GM12878 (cell line): Measurements from ENCODE around the gene FAM170B. TPM values are rescaled to one million over a fixed set of nuclear protein-coding genes. Genes with fewer than 3 reads are reported as not detected.
A peak's percentile ranks its signal among the peaks of the same experiment; 100 is the strongest.

Experiments used
- ATAC-seq: fragments of 200-7000 bp; cut with Tn5 transposase; 3 replicates; pipeline ENCODE4 v1.9.1; 2020; ENCODE audit warnings: mild to moderate bottlenecking, moderate library complexity
- BruUV-seq: library from RNA; stranded (reverse); fragments of 400-500 nt; replicated peaks from 2 replicates; lab custom pipeline; 2021; lab: Mats Ljungman, UMichigan
- CTCF ChIA-PET: fragments of 300-600 bp; sonication (Branson Sonifier 250); formaldehyde crosslinking; extraction: SDS; loops from one replicate; lab custom pipeline; 2021; ENCODE audit warnings: inconsistent platforms; lab: Yijun Ruan, JAX
- POLR2A ChIA-PET: fragments of 350-600 bp; formaldehyde crosslinking; extraction: SDS; loops from one replicate; lab custom pipeline; 2021; ENCODE audit warnings: inconsistent platforms; lab: Charles Lee
- RAD21 ChIA-PET: fragments of 300-600 bp; sonication (Branson Sonifier 250); formaldehyde crosslinking; loops from one replicate; lab custom pipeline; 2023; ENCODE audit warnings: antibody characterized with exemption; ENCODE audit not compliant: unreplicated experiment; lab: Charles Lee
- SMC1A ChIA-PET: fragments of 300-600 bp; sonication (Branson Sonifier 250); formaldehyde crosslinking; loops from one replicate; lab custom pipeline; 2023; ENCODE audit not compliant: unreplicated experiment, uncharacterized antibody; lab: Charles Lee
- DNase-seq: peaks from one replicate; pipeline ENCODE4 v3.0.0-alpha.2; 2011; ENCODE audit warnings: low read depth, low spot score
- FAIRE-seq: peaks from 3 replicates; lab custom pipeline; 2011; peaks lifted over from hg19 to GRCh38; lab: Jason Lieb, UNC
- H2AFZ ChIP-seq: 2 replicates; pipeline ENCODE4 v1.6.0; 2011; ENCODE audit warnings: low read depth, low read length, control low read depth; ENCODE audit not compliant: control insufficient read depth
- H3K27ac ChIP-seq: 2 replicates; pipeline ENCODE4 v1.5.1; 2011; ENCODE audit warnings: control low read depth; ENCODE audit not compliant: control insufficient read depth, insufficient read depth
- H3K27me3 ChIP-seq, 2 experiments: replicated peaks in 1 of 2; 2 replicates each; pipeline versions ENCODE4 v1.6.0 to v1.6.1; 2011; ENCODE audit warnings: low read length in 1 of 2; ENCODE audit not compliant: control insufficient read depth in 2 of 2, insufficient read depth in 2 of 2
- H3K36me3 ChIP-seq, 2 experiments: 2 replicates each; pipeline ENCODE4 v1.5.1; 2011; ENCODE audit warnings: low read length in 1 of 2; ENCODE audit not compliant: control insufficient read depth in 2 of 2, insufficient read depth in 2 of 2
- H3K4me1 ChIP-seq: 2 replicates; pipeline ENCODE4 v1.6.1; 2011; ENCODE audit warnings: mild to moderate bottlenecking, low read length, moderate library complexity, mixed read lengths; ENCODE audit not compliant: control insufficient read depth, insufficient read depth
- H3K4me2 ChIP-seq: 2 replicates; pipeline ENCODE4 v1.6.0; 2011; ENCODE audit warnings: control low read depth; ENCODE audit not compliant: control insufficient read depth, insufficient read depth
- H3K4me3 ChIP-seq: fragments of 200-600 bp; sonication (generic); 2 replicates; pipeline ENCODE4 v1.5.1; 2016
- H3K79me2 ChIP-seq: 2 replicates; pipeline ENCODE4 v1.6.0; 2011; ENCODE audit warnings: low read length; ENCODE audit not compliant: control insufficient read depth, insufficient read depth
- H3K9ac ChIP-seq: 2 replicates; pipeline ENCODE4 v1.8.0; 2011; ENCODE audit warnings: low read length, control low read depth, mixed read lengths; ENCODE audit not compliant: control insufficient read depth, insufficient read depth
- H3K9me3 ChIP-seq: replicated peaks from 3 replicates; pipeline ENCODE4 v1.5.1; 2011; ENCODE audit warnings: mild to moderate bottlenecking, low read length; ENCODE audit not compliant: control insufficient read depth, insufficient read depth
- H4K20me1 ChIP-seq: 2 replicates; pipeline ENCODE4 v1.6.0; 2011; ENCODE audit not compliant: control insufficient read depth, insufficient read depth
- BCL3 ChIP-seq: IDR thresholded peaks from 2 replicates; pipeline ENCODE4 v1.6.1; 2011; ENCODE audit warnings: borderline replicate concordance, low read depth, mild to moderate bottlenecking, moderate library complexity, low read length; ENCODE audit not compliant: insufficient read depth, poor library complexity, severe bottlenecking
- CREB1 ChIP-seq: IDR thresholded peaks from 2 replicates; pipeline ENCODE4 v1.6.1; 2012; ENCODE audit warnings: low read depth, mild to moderate bottlenecking, inconsistent platforms
- E4F1 ChIP-seq: fragments of 450-650 bp; IDR thresholded peaks from 2 replicates; pipeline ENCODE4 v1.6.1; 2018; ENCODE audit warnings: borderline replicate concordance, mild to moderate bottlenecking; ENCODE audit not compliant: partially characterized antibody
- MLLT1 ChIP-seq: fragments of 450-650 bp; IDR thresholded peaks from 2 replicates; pipeline ENCODE4 v1.6.1; 2016; ENCODE audit warnings: mild to moderate bottlenecking
- NFYA ChIP-seq: IDR thresholded peaks from 2 replicates; pipeline ENCODE4 v1.6.1; 2011; ENCODE audit warnings: low read depth, mild to moderate bottlenecking, low read length, improper control_type of control experiment, borderline replicate concordance
- NFYB ChIP-seq: IDR thresholded peaks from 2 replicates; pipeline ENCODE4 v1.6.1; 2011; ENCODE audit warnings: low read depth, mild to moderate bottlenecking, low read length, improper control_type of control experiment, moderate library complexity; ENCODE audit not compliant: insufficient read depth
- NR2F1 ChIP-seq: fragments of 450-650 bp; conservative IDR thresholded peaks from 2 replicates; pipeline ENCODE4 v1.6.1; 2017; ENCODE audit warnings: mild to moderate bottlenecking
- SKIL ChIP-seq: fragments of 450-650 bp; IDR thresholded peaks from 2 replicates; pipeline ENCODE4 v1.6.1; 2017; ENCODE audit warnings: mild to moderate bottlenecking, low read depth, inconsistent platforms; ENCODE audit not compliant: poor library complexity, severe bottlenecking
- WGBS: methylation state at CpG from one replicate; pipeline ENCODE4 v1.1.6; 2016; ENCODE audit warnings: low lambda C conversion rate; ENCODE audit not compliant: insufficient replicate concordance, insufficient coverage; ENCODE audit errors: missing lambda C conversion rate; 5-methylcytosine and 5-hydroxymethylcytosine counted together
- in situ Hi-C: fragments of 300-500 bp; cut with MboI; formaldehyde crosslinking; loops from 9 replicates; pipeline ENCODE4 v1.14.3; 2018; ENCODE audit warnings: mixed read lengths
- intact Hi-C: fragments of 100-400 bp; cut with micrococcal nuclease; formaldehyde crosslinking; loops from one replicate; pipeline ENCODE4 v1.14.2; 2022; ENCODE audit not compliant: unreplicated experiment
- polyA plus RNA-seq, 11 experiments: library from polyadenylated mRNA; depleted of rRNA in 4 of 11; unstranded in 6 of 11; stranded (reverse) in 5 of 11; fragments of >200 nt; fragmentation: Nextera tagmentation in 4 of 11; fragmentation: Illumina TruSeq in 1 of 11; extraction: Ambion mirVana in 4 of 11; extraction: Trizol in 1 of 11; gene quantifications; 1 replicate in 1 of 11; 2 replicates in 10 of 11; pipeline versions ENCODE4 v1.2.1 to v1.2.3, GENCODE V29; 2011 to 2016; ENCODE audit warnings: inconsistent platforms in 2 of 11, missing spikeins in 2 of 11, low read depth in 1 of 11
- total RNA-seq, 4 experiments: library from RNA; depleted of rRNA in 3 of 4; stranded (reverse); fragments of >200 nt in 3 of 4; fragmentation: Illumina TruSeq in 1 of 4; extraction: Trizol in 1 of 4; gene quantifications; 2 replicates each; pipeline versions ENCODE4 v1.2.1 to v1.2.3, GENCODE V29; 2013 to 2021

The FAM170B gene
- total and polyA plus RNA-seq, 10 of the 15 experiments (the other 5 are each of a cell fraction or from before 2014, with no cell fraction given): not detected

- no peak for TF ChIP-seq CREB1
- TF ChIP-seq MLLT1: no peak
- no peak for TF ChIP-seq NFYB
- 0 out of 2 replicates have a peak, but pooled peaks have one; percentile 32 for TF ChIP-seq NR2F1
- no peaks in the 10 kb centered on the region for H3K36me3 ChIP-seq
- H3K4me1 ChIP-seq: no peaks in the 10 kb centered on the region
- no peak for ATAC-seq
- no peak overlapping the region for H2AFZ ChIP-seq
- no peak for FAIRE-seq
- RAD21 ChIA-PET: interaction anchor here (1.0 kb wide), 2 partner anchors 49 to 71 kb away, joined by 3 read pairs; no protein-coding TSS in a partner anchor
- POLR2A ChIA-PET: interaction anchor here (0.6 kb wide), 1 partner anchor 43 kb away, joined by 5 read pairs; no protein-coding TSS in a partner anchor
- no peaks in the 10 kb centered on the region for H3K79me2 ChIP-seq
- WGBS: 3% methylated on average over 4 of the region's 4 CpGs
- no peak for DNase-seq
- H3K4me2 ChIP-seq: no peak overlapping the region
- no peaks in the 10 kb centered on the region for H3K9me3 ChIP-seq
- no peaks in the 10 kb centered on the region for H4K20me1 ChIP-seq
- H3K9ac ChIP-seq: no peak overlapping the region
- BruUV-seq: no TSS peak
- H3K4me3 ChIP-seq: no peak overlapping the region
- no peak overlapping the region for H3K27ac ChIP-seq
- H3K27me3 ChIP-seq: no peaks in the 10 kb centered on the region; a peak in 2 of 4 replicates
- in situ Hi-C loops (no loop called here), intact Hi-C loops (no loop called here)
- SMC1A ChIA-PET: interaction anchor here (1.0 kb wide), 1 partner anchor 13 kb away, joined by 3 read pairs; no protein-coding TSS in a partner anchor
- CTCF ChIA-PET: no interaction called here
Observed at GRCh38 chr10:49094646-49095045, 39.2 kb downstream of the FAM170B start.

- intact Hi-C loops (no loop called here), in situ Hi-C loops (no loop called here)
- Histone ChIP-seq H3K27ac (no peak overlapping the region), H3K9me3 (no peaks in the 10 kb centered on the region), H3K79me2 (no peaks in the 10 kb centered on the region), H3K4me3 (no peak overlapping the region), H2AFZ (no peak overlapping the region), H4K20me1 (no peaks in the 10 kb centered on the region), H3K9ac (no peak overlapping the region), H3K27me3 (no peaks in the 10 kb centered on the region; a peak in 2 of 4 replicates), H3K36me3 (no peaks in the 10 kb centered on the region), H3K4me2 (no peak overlapping the region), H3K4me1 (no peaks in the 10 kb centered on the region)
- BruUV-seq: no TSS peak
- FAIRE-seq (no peak), ATAC-seq (no peak), DNase-seq (no peak)
- CTCF ChIA-PET: no interaction called here
- 73% methylated on average over 10 of the region's 10 CpGs for WGBS
- SMC1A ChIA-PET: interaction anchor here (1.2 kb wide), 1 partner anchor 70 kb away, joined by 3 read pairs; no protein-coding TSS in a partner anchor
- POLR2A ChIA-PET: no interaction called here
- RAD21 ChIA-PET: no interaction called here
- TF ChIP-seq NFYA (no peak), E4F1 (no peak), SKIL (no peak), BCL3 (no peak)
Observed at GRCh38 chr10:49093922-49094321, 39.9 kb downstream of the FAM170B start.
